SK-N-DZ (cell line): ENCODE data around the gene ZNF697.
A peak's percentile ranks its signal among the peaks of the same experiment; 100 is the strongest.

ENCODE experiments used
- DNase-seq: peaks from one replicate; pipeline ENCODE4 v3.0.0-alpha.2; 2015; ENCODE audit warnings: low spot score

The ZNF697 gene

GRCh38 chr1:119664067-119664466, 16.0 kb upstream of the ZNF697 start:
- DNase-seq = no peak

- no peak for DNase-seq
Measured at GRCh38 chr1:119662034-119662437, 14.0 kb upstream of the ZNF697 start.

GRCh38 chr1:119660253-119661083, 12.4 kb upstream of the ZNF697 start:
- no peak for DNase-seq

GRCh38 chr1:119659628-119660027, 11.6 kb upstream of the ZNF697 start:
- no peak for DNase-seq

- DNase-seq = no peak
Measured at GRCh38 chr1:119656410-119656955, 8.4 kb upstream of the ZNF697 start.

- no peak for DNase-seq
Measured at GRCh38 chr1:119655154-119655553, 7.1 kb upstream of the ZNF697 start.

GRCh38 chr1:119653839-119654170, 5.7 kb upstream of the ZNF697 start:
- no peak for DNase-seq

- no peak for DNase-seq
Measured at GRCh38 chr1:119653135-119653838, 5.2 kb upstream of the ZNF697 start.

- no peak for DNase-seq
Measured at GRCh38 chr1:119652587-119652986, 4.5 kb upstream of the ZNF697 start.

- no peak for DNase-seq
Measured at GRCh38 chr1:119651641-119652040, 3.6 kb upstream of the ZNF697 start.

- DNase-seq = no peak
Measured at GRCh38 chr1:119651133-119651532, 3.1 kb upstream of the ZNF697 start.

- peak; percentile 5 for DNase-seq
Measured at GRCh38 chr1:119648620-119649004, 546 bp upstream of the ZNF697 start.

GRCh38 chr1:119647228-119647733, 785 bp downstream of the ZNF697 start:
- DNase-seq = no peak

- DNase-seq = peak; percentile 7
Measured at GRCh38 chr1:119646521-119647227, 1.4 kb downstream of the ZNF697 start.

- DNase-seq = no peak
Measured at GRCh38 chr1:119639109-119639508, 9.0 kb downstream of the ZNF697 start.

- no peak for DNase-seq
Measured at GRCh38 chr1:119637710-119638109, 10.4 kb downstream of the ZNF697 start.

- no peak for DNase-seq
Measured at GRCh38 chr1:119636491-119637089, 11.5 kb downstream of the ZNF697 start.

- DNase-seq = no peak
Measured at GRCh38 chr1:119635811-119636390, 12.2 kb downstream of the ZNF697 start.

- DNase-seq = no peak
Measured at GRCh38 chr1:119634016-119634415, 14.1 kb downstream of the ZNF697 start.

- DNase-seq = no peak
Measured at GRCh38 chr1:119633575-119633974, 14.5 kb downstream of the ZNF697 start.

GRCh38 chr1:119632841-119633240, 15.2 kb downstream of the ZNF697 start:
- DNase-seq = no peak
